GM18508 (cell line): ENCODE results near the gene SHROOM3.
"Not testable (repeated sequence)": the region's sequence is repeated elsewhere in the genome, so short reads cannot be mapped to it uniquely, and the experiment has no call there.

Experiments
- ATAC-seq: cut with Tn5 transposase; IDR thresholded peaks from one replicate; pipeline ENCODE4 v1.9.1; 2021; ENCODE audit warnings: moderate number of reproducible peaks; ENCODE audit not compliant: insufficient read depth, unreplicated experiment

Gene SHROOM3

GRCh38 chr4:76443376-76443775 lies 8.3 kb downstream of the SHROOM3 start:
- no peak for ATAC-seq

DNA sequence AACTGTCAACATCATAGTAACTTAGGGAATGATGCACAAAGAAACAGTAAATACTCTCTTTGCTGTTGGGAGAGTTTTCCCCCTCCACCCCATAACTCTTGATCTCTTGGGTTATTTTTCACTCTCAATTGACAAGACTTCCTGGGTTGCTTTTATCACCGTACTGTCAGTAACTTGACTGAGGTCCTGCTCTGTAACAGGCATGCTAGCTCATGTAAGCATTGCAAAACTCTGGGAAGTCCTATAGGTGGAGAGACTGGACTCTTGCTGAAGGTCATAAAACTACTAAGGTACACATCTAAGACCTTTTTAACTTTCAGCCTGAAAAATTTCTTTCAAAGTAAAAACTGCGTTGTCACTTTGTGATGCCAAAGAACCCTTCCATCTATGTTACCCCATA lies 10.9 kb downstream of the SHROOM3 start:
- ATAC-seq = no peak

DNA sequence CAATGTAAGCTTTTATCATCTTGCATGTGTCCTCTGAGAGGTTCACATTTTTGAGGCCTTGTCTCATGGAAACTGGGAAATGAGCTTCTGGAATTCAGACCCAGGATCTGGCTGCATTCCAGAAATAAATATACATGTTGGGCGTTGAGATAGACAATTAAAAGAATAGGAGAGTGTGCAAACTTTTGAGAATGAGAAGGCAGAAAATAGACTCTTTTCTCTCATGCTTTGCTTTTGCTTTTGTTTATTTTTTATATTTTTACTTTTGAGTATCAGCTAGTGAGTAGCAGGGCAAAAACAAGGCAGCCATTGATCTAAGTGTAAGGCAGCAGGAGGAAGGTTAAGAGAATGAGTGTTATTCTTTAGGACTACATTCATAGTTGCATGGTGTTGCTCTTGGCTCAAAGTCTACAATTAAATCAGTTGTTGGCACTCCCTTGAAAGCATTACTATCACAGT lies 12.4 kb downstream of the SHROOM3 start:
- no peak for ATAC-seq

DNA sequence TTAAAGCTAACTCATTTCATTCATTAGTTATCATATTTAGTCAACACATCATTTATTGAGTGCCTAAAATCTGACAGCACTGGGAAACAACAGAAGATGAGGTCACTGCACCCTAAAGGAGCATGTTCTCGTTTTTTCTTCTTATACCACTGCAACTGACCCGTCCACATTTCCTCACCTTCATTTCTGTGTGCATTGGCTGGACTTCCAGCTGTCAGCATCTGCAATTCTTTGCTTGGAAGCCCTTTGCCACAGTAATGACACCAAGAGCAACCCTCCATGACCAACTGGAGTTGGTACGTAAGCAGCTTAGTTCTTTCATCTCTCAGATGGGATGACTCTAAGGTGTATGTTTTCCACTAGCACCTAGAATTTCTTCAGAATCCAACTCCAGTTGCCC lies 13.2 kb downstream of the SHROOM3 start:
- ATAC-seq = no peak

DNA sequence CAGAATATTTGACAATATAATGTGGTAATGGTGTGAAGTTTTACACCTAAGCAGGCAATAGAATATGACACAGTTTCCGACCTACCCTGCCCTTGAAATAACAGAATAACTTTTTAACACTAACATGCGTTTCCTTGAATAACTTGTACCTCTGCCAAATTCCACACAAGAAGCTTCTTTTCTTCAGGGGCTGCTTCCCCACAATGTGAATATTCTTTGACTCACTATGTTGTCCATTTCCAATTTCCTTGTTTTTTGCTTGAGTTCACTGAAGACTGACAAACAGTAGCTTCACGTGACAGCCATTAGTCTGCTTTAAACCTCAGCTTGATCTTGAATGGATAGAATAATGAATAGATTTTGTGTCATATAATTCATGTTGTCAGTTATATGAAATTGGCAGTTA lies 14.3 kb downstream of the SHROOM3 start:
- ATAC-seq = no peak

- ATAC-seq = no peak
Observed at GRCh38 chr4:76449833-76450232, 14.8 kb downstream of the SHROOM3 start.

DNA sequence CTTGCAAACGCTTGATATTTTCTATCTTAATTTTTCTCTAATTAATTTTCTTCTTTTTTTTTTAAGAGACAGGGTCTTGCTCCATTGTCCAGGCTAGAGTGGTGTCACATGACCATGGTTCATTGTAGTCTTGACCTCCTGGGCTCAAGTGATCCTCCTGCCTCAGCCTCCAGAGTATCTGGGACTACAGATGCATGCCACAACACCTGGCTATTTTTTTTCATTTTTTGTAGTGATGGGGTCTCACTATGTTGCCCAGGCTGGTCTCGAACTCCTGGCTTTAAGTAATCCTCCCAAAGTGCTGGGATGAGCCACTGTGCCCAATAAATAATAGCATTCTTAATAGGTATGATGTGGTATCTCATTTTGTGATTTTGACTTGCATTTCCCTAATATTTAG lies 18.2 kb downstream of the SHROOM3 start:
- ATAC-seq = no peak

DNA sequence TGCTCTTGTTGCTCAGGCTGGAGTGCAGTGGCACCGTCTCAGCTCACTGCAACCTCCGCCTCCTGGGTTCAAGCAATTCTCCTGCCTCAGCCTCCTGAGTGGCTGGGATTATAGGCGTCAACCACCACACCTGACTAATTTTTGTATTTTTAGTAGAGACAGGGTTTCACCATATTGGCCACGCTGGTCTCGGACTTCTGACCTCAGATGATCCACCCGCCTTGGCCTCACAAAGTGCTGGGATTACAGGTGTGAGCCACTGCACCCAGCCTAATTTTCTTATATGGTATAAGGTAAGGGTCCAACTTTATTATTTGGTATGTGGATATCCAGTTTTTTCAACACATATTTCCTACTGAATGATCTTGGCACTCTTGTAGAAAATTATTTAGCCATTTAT lies 19.0 kb downstream of the SHROOM3 start:
- not testable (repeated sequence) for ATAC-seq

GRCh38 chr4:76457885-76458284 lies 22.9 kb downstream of the SHROOM3 start:
- ATAC-seq = no peak

GRCh38 chr4:76458297-76458696 lies 23.3 kb downstream of the SHROOM3 start:
- no peak for ATAC-seq

DNA sequence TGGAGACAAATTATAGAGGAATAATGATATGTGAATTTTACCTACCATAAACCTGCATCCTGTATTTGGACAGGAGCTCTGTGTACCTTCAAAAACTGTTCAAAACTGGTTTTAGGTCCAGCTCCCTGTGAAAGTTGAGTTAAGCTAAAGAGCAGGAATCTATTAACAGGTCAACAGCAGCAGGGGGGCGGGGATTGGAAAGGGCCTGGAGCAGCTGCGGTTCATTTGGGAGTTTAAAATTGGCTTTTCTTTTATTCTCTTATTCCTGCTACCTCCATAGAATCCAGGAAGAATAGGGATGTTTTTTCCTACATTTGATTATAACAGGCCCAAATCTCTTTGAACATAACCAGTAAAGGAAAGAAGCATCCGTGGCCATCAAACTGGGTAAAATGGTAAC lies 23.8 kb downstream of the SHROOM3 start:
- no peak for ATAC-seq

GRCh38 chr4:76459291-76459723 lies 24.3 kb downstream of the SHROOM3 start:
- ATAC-seq = no peak

- no peak for ATAC-seq
Observed at GRCh38 chr4:76463568-76463967, 28.5 kb downstream of the SHROOM3 start.

- ATAC-seq = no peak
Observed at GRCh38 chr4:76470064-76470463, 35.0 kb downstream of the SHROOM3 start.

DNA sequence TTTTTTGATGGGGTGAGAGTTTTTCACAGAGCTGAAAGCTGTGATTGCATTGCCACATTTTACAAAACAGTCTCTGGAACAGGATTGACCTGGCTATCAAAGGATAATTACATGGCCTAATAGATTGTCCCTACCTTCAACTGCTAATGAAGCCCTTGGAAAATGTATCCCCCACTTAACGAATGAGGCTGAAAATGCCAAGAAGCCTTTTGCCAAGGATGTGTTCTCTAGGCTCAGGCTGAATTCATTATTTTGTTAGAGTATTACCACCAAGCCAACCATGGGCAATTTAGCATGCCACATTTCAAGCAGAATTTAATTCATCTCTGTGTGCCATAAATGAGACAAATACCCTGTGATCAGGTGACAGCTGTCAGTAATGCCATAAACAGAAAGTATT lies 35.5 kb downstream of the SHROOM3 start:
- no peak for ATAC-seq

GRCh38 chr4:76476571-76476970 lies 41.5 kb downstream of the SHROOM3 start:
- no peak for ATAC-seq

GRCh38 chr4:76484654-76485053 lies 49.6 kb downstream of the SHROOM3 start:
- no peak for ATAC-seq

GRCh38 chr4:76485450-76485849 lies 50.4 kb downstream of the SHROOM3 start:
- no peak for ATAC-seq

DNA sequence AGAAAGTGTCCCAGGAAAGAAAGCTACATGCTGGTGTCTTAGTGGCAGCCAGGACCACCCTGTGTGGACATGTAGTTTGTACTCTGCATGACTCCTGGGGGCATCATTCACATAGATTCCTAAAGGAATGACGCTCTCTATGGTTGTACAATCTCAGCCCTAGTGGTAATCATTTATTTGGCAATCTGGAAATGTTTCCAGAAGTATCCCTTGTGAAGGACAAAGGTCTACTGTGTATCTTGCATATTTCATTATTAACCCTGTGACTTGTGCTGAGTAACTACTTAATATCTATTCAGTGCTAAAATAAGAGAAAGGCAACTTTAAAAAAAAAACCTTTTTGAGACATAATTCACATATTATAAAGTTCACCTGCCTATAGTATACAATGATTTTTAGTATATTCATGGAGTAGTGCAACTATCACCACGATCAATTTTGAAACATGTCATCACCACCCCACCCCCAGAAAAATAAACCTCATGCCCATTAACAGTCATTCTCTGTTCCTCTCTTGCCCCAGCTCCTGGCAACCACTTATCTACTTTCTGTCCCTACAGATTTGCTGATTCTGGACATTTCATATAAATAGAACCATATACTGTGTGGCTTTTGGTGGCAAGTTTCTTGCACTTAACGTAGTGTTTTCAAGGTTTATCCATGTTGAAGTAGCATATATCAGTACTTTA lies 51.7 kb downstream of the SHROOM3 start:
- ATAC-seq = no peak

GRCh38 chr4:76487621-76488020 lies 52.6 kb downstream of the SHROOM3 start:
- no peak for ATAC-seq

GRCh38 chr4:76488455-76488854 lies 53.4 kb downstream of the SHROOM3 start:
- no peak for ATAC-seq

DNA sequence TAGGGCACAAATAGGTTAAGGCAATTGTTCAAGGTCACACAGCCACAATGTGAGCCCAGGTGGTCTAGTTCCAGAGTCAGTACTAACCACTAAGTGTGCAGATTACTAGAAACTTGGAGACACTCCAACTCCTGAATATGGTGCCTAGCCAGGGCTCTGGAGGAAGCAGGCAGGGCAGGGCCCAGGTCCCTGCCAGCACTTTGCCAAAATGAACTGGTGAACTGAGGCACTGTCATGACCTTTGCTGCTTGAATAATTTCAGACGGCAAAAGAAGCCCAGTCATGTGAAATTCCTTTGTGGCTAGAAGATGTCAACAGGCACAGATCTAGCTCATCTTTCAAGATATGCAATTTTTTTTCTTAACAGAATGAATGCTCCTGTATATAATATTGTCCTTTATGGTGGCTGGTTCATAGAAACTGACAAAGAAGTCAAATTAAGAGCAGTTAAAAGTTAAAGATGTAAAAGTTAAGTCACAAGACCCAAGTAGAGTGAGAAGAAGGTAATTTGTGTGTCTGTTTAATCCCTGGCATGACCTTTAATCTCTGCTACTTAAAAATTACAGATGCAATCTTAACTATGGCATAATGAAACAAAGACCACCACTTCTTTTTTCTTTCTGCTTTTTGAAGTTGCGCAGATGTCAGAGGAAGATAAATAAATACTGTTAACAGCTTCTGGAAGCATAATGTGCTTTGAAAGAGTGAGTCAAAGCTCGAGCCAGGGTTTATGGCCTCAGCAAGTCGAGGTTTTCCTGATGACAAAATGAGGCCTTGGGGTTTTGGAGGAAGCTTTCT lies 54.1 kb downstream of the SHROOM3 start:
- no peak for ATAC-seq
